ENCODE data around the gene CUTA.

CUTA gene, protein sequence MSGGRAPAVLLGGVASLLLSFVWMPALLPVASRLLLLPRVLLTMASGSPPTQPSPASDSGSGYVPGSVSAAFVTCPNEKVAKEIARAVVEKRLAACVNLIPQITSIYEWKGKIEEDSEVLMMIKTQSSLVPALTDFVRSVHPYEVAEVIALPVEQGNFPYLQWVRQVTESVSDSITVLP

DNA sequence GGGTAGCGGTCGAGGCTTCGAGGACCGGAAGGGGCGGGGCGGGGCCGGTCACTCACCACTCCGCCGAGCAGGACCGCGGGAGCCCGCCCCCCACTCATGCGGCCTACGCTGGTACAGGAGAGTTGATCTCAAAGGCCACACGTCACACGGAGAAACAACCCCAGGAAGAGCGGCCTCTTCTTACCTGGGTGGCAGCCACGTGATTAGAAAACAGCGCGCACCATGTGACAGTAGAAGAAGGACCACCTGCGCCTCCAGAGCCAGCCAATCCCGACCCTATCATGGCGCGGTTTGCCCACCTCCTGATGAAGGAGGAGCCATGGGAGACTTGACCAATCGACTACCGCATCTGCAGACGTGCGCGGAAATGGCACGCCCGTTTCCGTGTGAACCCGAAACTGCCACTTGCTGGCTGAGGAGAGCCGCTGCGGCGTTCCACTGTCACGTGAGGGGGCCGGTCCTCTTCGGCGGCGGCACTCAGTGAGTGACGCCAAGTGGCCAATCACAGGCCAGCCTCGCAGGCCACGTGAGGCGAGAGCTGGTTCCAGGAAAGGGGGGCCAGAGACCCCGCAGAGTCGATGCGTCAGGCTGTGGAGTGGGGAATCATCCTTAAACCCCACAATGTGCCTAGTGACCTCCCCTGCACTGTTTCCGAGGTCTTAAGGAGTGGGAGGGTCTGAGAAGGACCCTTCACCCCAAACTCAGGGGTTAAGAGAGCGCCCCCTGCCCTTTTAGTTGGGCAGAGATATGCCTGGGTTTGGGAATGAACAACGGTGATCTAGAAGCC, at the start of gene CUTA:
Gene CUTA (minus strand): TSS at position 205 of the 787 bp plus-strand sequence. CDS start 107 bp downstream, at position 98.
- DNase-seq (ENCODE audit: low spot score): peak; percentile 98

DNA sequence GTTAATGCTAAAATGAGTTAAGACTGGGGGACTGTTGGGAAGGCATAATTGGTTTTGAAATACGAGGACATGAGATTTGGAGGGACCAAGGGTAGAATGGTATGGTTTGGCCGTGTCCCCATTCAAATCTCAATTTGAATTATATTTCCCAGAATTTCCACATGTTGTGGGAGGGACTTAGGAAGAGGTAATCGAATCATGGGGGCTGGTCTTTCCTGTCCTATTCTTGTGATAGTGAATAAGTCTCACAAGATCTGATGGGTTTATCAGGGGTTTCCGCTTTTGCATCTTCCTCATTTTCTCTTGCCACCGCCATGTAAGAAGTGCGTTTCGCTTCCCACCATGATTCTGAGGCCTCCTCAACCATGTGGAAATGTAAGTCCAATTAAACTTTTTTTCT, 49.2 kb upstream of the CUTA start:
- DNase-seq (ENCODE audit: low spot score): no peak

DNA sequence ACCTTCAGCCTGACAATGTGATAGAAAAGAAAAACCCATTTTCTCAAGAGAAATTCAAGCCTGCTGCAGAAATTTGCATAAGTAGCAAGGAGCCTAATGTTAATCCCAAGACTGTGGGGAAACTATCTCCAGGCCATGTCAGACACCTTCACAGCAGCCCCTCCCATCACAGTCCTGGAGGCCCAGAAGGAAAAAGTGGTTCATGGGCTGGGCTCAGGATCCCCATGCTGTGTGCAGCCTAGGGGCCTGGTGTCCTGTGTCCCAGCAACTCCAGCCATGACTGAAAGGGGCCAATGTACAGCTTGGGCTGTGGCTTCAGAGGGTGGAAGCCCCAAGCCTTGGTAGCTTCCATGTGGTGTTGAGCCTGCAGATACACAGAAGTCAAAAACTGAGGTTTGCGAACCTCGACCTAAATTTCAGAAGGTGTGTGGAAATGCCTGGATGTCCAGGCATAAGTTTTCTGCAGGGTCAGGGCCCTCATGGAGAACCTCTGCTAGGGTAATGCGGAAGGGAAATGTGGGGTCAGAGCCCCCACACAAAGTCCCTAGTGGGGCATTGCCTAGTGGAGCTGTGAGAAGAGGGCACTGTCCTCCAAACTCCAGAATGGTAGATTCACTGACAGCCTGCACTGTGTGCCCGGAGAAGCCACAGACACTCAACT, 48.3 kb upstream of the CUTA start:
- DNase-seq (ENCODE audit: low spot score): no peak

DNA sequence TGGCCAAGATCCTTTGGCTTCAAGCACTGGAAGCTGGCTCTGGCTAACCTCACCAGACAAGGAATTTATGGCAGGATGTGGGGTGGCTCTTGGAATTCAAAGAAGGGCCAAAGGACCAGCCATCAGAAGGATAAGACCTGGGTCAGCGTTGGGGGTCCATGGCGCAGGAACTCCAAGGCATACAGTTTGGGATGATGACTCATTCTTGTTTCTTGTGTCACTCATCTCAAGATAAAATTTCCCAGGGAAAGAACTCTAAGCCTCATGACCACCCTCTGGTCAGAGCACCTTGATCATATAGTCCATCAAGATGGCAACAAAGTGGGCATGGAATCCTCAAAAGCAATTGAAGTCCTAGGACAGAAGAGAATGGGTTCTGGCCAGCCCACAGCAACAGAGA, 41.3 kb upstream of the CUTA start:
- DNase-seq (ENCODE audit: low spot score): no peak

DNA sequence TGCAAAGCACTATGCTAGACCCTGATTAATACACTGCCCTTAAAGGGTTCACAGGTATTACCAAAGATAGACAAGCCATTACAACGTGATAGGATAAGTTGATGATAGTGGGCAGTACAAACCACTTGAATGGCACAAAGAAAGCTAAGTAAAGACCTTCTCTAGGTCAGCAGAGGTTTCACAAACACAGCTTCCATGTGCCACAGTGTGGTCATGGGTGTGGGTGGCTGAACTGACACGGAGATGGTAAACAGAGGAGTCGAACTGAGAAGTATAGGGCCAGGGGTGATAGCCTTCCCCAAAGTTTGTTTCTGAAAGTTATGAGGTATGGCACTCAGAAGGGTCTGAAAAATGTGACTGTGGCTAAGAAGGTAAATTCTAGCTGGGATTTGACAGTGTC, 40.8 kb upstream of the CUTA start:
- DNase-seq (ENCODE audit: low spot score): no peak

DNA sequence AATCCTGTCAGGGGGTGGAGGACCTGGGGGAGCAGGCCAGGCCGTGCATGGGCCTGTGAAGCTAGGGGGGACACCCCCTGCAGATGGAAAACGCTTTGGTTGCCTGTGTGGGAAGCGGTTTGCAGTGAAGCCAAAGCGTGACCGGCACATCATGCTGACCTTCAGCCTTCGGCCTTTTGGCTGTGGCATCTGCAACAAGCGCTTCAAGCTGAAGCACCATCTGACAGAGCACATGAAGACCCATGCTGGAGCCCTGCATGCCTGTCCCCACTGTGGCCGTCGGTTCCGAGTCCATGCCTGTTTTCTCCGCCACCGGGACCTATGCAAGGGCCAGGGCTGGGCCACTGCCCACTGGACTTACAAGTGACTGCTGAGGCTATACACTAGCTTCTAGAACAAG, 38.2 kb upstream of the CUTA start:
- DNase-seq (ENCODE audit: low spot score): no peak

DNA sequence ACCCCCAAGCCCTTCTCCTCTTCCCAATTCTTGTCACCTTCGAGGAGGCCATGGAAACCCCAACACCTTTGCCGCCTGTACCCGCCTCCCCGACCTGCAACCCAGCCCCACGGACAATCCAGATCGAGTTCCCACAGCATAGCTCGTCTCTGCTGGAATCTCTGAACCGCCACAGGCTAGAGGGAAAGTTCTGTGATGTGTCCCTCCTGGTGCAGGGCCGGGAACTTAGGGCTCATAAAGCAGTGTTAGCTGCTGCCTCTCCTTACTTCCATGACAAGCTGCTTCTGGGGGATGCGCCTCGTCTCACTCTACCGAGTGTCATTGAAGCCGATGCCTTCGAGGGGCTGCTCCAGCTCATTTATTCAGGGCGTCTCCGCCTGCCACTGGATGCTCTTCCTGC, 37.1 kb upstream of the CUTA start:
- DNase-seq (ENCODE audit: low spot score): no peak

DNA sequence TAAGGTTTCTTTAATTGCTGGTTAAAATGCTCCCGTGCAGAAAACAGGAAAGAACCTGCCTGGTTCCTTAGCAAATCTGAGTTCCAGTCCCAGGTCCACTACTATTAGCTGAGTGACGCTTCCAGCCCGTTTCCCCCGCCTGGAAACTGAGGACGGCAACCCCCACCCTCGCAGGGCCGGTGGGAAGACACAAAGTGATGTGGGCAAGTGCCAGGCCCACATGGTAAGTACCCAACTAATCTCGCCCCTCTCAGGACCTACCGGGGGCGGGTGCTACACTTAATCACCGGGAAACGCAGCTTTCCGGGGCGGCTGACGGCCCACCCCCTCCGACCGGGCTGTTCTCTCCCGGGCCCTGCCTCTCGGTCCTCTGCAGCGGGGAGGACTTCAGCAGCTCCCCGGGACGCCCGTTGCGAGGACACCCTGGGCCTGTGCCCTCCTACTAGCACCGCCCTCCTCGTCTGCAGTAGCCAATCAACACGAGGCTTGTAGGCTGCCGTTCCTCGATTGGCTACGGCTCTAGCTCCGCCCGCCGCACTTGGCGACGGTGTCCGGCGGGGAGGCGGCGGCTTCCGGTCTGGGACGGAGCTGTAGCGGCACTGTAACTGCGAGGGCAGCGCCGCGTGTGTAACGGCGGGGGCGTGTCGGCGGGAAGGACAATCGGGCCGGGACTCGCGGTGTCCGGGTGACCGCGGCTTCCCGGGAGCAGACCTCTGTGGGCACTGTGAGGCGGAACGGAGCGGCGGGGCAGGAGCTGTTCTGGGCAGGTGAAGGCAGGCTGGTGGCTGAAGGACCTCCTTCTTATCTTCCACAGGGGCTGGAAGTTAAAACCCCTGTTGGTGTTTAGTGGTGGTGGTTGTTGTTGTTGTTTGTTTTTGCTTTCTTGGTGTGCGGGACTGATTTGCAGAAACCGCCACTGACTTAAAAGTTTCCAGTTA, 36.4 kb upstream of the CUTA start, which contains the start of gene ZBTB9:
Gene ZBTB9 (plus strand): TSS at position 568 of the 938 bp plus-strand sequence. CDS start 525 bp downstream, outside the sequence.
- DNase-seq (ENCODE audit: low spot score): peak; percentile 97

DNA sequence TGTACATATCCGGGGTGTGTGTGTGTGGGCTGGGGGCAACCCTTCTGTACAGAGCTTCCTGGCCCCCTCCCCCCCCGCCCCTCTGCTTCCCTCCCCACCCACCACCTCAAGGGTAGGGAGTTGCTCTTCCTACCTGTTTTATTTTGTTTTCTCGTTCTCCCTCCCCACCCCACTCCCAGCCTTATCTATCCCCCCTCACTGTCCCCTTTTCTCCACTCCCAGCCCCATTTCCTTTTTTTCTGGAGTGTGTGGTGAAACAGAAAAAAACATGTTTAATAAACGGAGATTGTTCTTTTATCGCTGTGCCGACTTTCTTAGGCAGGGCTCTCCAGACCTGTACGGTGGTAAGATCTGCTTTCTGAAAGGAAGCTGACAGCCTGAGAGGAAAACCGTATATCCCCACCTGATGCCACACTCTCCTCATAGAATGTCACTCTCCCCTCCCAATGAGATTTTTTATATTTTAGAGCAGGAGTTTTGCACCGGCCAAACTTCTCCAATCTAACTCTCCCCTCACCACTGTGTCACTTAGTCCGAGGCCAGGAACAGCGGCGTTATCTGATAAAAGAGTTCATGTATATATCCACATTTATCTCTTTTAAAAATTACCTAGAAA, 35.6 kb upstream of the CUTA start:
- no peak for DNase-seq (ENCODE audit: low spot score)

DNA sequence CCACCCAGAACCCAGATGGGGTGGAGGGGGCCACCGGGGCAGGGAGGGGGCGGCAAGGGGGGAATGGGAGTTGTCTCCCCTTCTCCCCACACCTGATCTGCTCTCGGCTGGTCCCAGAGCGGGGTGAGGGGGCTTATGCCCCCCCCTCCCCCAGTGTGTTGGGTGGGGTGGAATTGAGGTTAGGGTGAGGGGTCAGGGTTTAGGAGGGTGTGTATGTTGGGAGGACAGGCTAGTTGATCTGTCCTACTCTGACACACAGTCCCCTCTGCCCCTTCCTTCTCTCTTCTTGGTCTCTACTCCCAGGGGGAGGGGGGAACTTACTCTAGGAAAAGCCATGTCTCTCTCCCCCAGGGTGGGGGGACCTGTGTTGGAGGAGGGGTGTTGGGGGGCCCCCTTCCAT, 34.6 kb upstream of the CUTA start:
- DNase-seq (ENCODE audit: low spot score): no peak

DNA sequence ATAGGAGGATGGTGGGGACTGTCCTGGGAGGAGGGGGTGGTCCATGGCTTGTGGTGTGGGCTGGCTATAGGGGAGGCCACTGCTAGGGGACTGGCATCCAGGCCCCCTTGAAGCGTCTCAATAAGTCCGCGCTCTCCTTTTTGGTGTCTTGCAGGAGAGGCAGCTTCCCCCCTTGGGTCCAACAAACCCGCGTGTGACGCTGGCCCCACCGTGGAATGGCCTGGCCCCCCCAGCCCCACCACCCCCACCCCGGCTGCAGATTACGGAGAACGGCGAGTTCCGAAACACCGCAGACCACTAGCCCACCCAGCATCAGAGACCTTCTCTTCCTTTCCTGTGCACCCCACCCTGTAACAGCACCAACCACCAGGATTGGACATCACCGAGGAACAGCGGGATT, 33.7 kb upstream of the CUTA start:
- DNase-seq (ENCODE audit: low spot score): no peak

DNA sequence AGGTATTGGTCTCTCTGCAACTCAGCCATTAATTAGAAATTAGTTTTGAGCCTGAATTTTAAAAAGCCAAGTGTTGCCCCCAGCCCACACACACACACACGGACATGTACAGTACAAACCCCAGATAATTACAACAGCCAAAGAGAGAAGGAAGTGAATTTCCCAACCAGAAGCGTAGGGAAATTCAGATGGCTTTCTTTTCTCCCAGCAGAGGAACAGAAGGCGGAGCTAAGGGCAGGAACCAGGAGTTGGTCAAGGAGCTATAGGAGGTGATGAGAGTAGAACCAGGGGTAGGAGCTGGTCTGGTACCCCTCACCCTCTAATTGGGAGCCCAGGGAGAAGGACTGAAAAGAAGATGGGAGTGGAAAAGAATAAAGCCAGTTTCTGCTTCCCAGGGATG, 32.5 kb upstream of the CUTA start:
- no peak for DNase-seq (ENCODE audit: low spot score)

DNA sequence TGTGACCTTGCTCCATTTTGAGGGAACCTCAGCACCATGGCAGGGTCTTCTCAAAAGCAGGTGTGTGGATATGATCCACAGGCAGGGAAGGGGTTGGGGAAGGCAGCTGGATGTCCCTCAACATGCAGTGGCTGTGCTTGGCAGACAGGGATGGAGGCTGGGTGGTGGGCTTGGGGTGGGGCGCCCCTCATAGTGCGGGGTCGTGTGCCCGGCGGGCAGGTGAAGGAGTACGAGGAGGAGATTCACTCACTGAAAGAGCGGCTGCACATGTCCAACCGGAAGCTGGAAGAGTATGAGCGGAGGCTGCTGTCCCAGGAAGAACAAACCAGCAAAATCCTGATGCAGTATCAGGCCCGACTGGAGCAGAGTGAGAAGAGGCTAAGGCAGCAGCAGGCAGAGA, 28.4 kb upstream of the CUTA start:
- no peak for DNase-seq (ENCODE audit: low spot score)

DNA sequence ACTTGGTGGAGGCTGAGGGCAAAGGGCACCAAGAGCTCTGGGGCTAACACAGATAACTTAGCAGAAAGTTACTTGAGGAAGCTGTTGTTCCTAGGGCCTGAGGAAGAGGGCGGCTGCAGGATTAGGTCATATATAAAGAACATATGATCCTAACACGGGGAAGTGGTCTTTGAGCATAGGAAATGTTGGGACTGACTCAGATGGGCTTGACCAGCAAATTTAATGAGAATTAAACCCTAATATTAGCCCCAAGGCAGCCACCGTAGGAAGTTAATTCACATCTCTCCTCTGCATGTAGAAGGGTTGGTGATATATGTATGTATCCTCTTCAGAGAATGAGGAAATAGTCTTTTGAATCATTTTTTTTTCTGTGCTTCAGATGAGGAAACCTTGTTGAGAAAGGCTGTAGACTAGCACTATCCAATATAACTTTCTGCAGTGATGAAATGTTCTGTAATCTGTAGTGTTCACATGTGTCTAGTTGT, 27.3 kb upstream of the CUTA start:
- no peak for DNase-seq (ENCODE audit: low spot score)

DNA sequence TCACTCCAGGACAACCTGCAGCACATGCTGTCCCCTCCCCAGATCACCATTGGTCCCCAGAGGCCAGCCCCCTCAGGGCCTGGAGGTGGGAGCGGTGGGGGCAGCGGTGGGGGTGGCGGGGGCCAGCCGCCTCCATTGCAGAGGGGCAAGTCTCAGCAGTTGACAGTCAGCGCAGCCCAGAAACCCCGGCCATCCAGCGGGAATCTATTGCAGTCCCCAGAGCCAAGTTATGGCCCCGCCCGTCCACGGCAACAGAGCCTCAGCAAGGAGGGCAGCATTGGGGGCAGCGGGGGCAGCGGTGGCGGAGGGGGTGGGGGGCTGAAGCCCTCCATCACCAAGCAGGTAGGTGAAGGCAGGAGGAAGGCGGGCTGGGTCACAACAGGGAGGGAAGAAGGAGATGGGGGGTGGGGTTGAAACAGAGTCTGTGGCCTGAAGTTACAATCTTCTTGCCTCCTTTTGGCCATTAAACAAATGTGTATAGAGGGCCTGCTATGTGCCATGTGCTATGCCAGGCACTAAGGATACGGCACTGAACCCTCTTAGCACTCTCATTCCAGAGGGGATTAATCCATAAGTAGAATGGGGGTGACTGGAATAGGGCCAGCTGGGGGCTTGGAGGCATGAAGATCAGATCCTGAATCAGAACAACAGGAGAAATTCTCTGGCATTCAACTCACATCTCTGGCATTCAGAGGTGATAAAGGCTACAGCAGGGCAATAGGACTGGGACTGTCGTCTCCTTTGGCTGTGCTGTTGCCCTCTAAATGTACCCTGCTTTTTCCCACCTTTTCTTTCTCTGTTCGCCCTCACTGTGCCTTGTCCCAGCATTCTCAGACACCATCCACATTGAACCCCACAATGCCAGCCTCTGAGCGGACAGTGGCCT, 26.0 kb upstream of the CUTA start:
- no peak for DNase-seq (ENCODE audit: low spot score)

DNA sequence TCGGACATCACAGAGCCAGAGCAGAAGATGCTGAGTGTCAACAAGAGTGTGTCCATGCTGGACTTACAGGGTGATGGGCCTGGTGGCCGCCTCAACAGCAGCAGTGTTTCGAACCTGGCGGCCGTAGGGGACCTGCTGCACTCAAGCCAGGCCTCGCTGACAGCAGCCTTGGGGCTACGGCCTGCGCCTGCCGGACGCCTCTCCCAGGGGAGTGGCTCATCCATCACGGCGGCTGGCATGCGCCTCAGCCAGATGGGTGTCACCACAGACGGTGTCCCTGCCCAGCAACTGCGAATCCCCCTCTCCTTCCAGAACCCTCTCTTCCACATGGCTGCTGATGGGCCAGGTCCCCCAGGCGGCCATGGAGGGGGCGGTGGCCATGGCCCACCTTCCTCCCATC, 25.1 kb upstream of the CUTA start:
- no peak for DNase-seq (ENCODE audit: low spot score)

DNA sequence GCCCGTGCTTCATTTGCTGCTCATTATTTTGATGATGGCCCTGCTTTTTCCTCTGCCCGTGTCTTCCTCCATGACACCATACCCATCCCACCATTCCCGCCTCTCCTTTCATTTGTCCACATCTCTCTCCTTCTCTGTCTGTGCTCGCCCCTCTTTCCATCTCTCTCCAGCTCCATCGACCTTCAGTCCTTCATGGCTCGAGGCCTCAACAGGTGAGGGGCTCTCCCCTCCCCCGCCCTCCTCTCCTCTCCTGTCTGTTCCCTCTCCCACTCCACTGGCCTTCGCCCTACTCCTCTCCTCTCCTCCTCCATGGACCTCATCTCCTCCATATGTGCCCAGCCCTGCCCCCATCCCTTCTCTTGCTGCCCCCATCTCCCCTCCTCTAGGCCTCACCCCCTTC, 24.4 kb upstream of the CUTA start:
- DNase-seq (ENCODE audit: low spot score): no peak

DNA sequence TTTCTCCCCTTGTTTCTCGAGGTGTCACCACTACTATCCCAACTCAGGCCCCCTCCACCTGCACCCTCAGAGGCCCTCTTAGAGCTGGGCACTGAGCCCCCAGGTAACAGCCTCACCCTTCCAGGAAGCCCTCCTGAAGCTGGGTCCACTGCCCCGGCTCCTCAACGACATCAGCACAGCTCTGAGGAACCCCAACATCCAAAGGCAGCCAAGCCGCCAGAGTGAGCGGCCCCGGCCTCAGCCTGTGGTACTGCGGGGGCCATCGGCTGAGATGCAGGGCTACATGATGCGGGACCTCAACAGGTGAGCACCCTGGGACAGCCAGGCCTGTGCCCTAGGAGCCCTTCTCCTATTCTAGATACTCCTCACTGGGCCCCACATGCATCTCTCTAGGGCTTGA, 23.6 kb upstream of the CUTA start:
- DNase-seq (ENCODE audit: low spot score): no peak

DNA sequence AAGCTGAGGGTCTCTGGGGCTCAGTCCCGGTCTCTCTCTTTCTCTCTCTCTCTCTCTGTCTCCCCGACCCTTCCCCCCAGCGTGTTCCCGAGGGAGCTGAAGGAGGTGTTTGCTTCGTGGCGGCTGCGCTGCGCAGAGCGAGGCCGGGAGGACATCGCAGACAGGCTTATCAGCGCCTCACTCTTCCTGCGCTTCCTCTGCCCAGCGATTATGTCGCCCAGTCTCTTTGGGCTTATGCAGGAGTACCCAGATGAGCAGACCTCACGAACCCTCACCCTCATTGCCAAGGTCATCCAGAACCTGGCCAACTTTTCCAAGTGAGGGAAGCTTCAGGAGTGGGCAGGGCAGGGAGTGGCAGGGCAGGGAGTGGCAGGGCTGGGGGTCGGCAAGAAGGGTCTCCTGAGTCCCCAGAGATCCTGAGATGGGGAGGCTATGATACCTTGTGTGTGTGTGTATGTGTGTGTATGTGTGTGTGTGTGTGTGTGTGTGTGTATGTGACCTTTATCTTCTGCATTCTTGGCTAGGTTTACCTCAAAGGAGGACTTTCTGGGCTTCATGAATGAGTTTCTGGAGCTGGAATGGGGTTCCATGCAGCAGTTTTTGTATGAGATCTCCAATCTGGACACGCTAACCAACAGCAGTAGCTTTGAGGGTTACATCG, 22.9 kb upstream of the CUTA start:
- no peak for DNase-seq (ENCODE audit: low spot score)

Data from LoVo (cell line).